HG03575 (cell line): Measurements from ENCODE around the gene MYLK.

Experiments used
- ATAC-seq: cut with Tn5 transposase; IDR thresholded peaks from one replicate; pipeline ENCODE4 v1.9.1; 2021; ENCODE audit not compliant: unreplicated experiment, insufficient number of reproducible peaks, low FRiP score; ENCODE audit errors: extremely low read depth

MYLK gene

DNA sequence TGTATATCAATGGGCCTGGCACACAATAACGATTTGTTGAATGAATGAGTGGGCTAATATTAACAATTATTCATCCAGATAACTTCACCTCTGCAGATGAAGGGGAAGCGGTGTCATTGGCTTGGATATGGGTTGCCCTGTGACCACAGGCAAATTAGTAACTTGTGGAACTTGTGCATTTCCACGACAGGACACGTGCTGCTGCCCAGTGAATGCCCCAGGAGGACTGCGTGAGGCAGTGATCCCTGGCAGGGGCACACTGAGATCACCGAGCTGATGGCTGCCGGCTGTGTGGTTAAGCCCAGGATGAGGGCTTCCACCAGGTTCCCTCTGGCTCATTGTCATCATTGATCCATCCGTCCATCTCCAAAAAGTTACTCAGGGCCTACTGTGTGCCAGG is 215.2 kb downstream of the MYLK start:
- no peak for ATAC-seq

DNA sequence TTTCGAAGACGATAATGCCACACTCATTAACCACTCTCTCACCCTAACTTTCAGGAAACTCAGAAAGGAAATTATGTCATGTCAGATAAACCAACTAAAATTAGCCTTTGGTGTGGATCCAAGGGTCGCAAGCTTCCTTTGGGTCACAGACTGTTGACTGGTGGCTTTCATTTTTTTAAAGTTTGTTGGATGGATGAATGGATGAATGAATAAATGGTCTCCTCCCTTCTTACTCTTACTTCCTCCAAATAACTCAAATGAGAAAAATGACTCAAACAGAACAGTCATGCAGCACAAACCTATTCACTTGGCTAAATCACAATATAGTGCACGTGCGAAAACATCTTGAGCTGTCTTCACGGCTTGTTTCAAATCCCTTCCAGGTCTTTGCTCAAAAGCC is 216.3 kb downstream of the MYLK start:
- no peak for ATAC-seq

DNA sequence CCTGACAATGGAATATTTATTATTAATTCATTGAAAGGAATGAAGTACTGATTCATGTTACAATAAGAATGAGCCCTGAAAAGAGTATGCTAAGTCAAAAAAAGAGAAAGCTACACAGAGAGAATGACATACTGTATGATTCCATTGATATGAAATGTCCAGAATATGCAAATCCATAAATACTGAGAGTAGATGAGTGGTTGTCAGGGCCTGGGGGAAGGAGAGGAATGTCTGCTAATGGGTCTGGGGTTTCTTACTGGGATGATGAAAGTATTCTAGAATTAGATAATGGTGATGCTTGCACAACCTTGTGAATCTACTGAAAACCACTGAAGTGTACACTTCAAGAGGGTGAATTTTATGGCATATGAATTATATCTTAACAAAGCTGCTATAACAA is 219.4 kb downstream of the MYLK start:
- no peak for ATAC-seq

DNA sequence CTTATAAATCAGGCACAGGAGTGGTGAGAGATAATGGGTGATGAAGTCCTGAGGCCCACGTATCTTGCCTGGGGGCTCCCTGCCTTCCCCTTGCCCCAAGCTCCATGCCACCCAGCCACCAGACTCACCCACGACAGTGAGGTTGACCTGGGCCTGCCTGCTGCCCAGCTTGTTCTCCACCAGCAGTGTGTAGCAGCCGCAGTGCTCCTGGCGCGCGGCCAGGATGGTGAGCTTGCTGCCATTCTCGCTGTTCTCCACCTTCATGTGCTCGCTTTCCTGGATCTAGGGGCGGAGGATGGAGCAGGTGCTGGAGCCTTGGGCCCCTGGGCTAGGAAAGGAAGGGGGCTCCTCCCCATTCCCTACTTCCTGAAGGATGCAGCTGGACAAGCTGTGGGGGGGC is 220.2 kb downstream of the MYLK start:
- no peak for ATAC-seq

DNA sequence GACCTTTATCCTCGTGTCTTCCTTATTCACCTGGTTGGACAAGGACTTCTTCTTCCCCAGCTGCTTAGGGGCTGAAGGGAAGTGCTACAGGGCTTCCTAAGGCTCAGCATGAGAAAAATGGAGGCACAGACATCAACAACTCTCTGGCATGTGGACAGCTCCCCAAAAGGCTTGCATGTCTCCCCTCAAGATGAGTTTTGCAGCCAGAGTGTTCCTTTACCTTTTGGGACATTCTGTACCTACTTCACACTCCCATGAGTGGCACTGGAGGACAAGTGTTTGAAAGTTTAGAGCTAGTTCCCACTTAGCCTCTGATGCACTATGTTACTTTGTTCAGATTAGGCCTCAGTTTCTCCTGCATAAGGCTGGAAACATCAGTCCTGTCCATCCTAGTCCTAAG is 222.2 kb downstream of the MYLK start:
- no peak for ATAC-seq

DNA sequence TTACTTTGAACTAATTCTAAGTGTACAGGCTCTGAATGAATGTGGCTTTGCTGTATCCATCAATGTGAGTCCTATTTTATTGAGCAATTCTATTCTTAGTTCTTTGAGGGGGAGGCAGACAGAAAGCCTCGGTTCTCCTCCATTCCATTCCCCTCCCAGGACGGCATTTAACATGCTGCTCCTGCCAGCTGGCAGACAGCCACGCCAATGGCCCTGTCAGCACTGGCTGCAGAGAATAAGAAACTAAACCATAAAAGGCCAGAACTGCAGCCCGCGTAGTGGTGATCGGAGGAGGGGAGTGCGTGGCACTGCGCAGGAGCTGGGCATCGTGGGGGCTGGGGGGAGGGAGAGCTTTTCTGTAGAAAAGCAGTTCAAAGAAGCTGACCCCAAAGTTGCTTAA is 223.2 kb downstream of the MYLK start:
- ATAC-seq, result no peak

DNA sequence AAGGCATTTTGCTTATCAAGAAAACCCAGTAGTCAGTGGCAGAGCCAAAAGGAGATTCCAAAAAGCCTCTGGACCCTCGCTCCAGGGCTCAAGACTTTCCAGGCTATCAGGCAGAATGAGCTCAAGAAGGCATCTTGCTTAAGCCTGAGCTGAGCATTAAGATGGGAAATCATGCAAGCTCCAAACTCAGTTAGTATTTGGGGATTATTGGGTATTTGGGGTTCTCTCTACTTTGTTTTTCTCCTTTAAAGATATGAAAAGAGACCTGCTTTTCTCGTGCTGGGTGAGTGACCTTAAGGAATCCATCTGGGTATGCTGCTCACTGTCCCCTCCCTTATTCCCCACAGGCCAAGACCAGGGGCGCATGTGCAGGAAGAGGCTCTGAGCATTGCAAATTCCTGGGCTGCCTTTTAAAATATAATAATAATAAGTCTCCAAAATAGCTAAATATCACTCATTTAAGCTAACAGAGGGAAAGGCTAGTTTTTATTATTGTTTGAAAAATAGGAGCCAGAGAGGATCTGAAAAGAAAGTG is 223.9 kb downstream of the MYLK start:
- ATAC-seq, result no peak

DNA sequence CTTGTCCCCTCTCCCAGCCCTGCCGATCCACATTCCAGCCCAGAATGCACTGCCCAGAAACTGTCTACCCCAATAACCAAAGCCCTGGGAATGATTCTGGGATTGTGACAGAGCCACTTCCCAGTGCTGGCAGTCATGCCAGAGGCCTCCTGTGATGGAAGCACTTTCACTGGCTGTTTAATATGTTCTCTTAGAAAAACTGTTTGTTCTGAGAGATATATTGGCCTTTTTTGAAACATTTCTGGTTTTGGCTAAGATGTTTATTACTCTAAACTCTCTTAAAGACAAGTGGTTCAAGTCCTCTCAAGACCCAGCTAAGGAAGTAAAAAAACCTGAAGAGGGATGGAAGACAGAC is 225.3 kb downstream of the MYLK start:
- no peak for ATAC-seq

DNA sequence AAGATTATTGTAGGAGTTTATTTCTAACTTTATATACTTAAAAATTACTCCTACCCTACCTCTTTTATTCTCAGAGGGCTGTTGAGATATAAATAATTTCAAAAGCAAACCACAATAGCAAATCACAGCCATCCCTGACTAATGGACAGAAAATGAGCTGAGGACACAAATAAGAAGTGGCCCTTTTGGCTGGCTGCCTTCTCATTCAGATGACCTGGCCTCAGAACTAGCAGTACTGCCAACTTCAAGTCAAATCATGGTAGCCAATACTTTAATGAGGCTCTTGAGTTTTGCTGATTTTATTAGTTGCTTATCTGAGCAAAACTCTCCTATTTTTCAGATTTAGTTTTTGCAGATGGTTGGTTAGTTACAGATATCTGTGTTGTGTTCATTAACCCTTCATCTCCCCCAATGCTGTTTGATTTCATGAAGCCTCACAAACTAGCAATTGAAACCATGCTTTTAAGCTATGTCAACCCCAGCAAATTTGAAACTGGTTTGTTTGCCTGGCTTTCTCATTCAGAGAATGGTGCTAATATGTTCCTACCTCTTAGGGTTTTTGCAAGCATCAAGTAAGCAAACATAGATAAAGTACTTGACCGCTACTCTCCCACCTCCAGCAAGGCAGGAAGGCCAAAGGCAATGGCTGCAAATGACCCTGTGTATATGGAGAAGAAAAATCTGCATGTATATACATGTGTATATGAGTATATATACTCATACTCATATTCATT is 225.8 kb downstream of the MYLK start:
- no peak for ATAC-seq

DNA sequence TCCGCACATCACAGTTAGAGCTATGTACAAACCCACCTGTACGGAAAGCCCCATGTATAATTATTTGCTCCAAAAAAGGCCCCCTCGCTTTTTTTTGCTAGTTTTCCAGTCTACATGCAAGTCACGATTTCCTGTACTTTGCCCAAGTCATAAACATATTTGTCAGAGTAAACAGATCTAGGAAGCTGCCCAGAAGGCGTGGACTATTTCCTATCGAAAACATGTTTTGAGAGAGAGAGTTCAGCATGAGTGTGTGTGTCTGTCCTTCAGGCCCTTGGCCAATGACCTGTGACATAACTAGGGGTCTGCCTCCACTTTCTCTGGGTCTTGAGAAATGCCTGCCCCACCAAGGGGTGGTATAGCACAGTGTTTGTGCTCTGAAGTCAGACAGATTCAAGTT is 226.6 kb downstream of the MYLK start:
- no peak for ATAC-seq

DNA sequence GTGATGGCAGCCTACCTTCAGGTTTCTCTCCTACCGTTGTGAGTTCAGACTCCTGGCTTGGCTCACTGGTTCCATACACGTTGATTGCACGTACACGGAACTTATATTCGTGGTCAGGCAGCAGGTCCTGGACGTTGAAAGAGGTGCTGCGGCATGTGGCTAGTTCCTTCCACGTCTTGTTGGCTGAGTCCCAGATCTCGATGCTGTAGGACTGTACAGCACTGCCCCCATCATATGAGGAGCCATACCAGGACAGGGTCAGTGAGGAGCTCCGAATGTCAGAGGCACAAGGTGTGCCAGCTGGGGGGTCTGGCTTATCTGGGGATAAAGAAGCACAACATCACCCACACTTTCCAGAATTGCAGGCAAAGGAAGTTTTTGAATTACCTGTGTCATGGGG is 227.0 kb downstream of the MYLK start:
- no peak for ATAC-seq

DNA sequence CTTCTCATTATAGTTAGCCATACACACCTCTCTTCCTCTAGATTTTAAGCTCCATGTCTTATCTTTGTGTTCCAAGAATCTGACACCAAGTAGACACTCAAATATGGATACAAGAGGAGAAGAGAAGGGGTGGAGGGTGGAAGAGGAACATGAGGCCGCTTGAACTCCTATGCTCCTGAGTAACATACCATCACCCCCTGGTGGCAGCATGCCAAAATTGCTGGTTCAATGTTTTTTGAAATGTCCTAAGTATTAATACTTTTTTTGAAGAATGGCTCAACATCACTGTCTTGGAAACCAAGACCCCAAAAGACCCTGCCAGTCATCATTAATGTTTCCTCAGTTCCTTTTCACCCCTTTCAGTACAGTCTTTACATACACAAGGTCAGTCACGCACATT is 227.4 kb downstream of the MYLK start:
- no peak for ATAC-seq

DNA sequence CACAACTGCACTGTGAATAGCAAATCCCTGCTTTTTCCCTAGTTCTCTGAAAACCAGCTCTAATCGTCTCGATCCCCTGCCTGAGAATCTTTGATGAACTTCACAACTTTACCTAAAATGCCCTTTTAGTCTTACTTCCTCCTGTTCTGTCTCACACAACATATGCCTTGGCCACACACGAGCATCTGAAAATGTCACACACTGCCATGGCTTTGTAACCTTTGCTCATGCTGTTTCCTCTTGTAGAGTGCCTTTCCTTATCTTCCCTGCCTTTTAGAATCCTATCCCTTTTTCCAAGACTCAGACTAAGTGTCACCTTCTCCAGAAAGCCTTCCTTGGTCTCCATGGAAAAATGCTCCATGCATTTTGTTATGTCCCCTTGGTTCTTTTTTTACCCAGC is 227.9 kb downstream of the MYLK start:
- ATAC-seq, result no peak

DNA sequence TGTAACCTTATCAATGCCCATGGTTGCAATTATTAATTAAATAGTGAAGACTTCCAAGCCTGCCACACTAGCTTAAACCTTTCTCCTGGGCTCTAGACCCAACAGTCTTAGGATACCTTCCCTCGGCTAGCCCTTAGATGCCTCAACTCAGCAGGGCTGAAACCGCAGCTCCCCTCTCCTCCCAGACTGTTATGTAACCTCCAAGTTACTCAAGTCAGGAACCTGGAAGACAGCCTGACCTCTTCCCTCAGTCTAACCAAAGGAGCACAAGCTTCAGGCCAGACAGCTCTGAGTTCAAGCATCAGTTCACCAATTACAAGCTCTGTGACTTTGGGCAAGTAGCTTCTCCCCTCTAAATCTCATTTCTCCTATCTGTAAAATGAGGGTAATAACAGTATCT is 228.7 kb downstream of the MYLK start:
- no peak for ATAC-seq

DNA sequence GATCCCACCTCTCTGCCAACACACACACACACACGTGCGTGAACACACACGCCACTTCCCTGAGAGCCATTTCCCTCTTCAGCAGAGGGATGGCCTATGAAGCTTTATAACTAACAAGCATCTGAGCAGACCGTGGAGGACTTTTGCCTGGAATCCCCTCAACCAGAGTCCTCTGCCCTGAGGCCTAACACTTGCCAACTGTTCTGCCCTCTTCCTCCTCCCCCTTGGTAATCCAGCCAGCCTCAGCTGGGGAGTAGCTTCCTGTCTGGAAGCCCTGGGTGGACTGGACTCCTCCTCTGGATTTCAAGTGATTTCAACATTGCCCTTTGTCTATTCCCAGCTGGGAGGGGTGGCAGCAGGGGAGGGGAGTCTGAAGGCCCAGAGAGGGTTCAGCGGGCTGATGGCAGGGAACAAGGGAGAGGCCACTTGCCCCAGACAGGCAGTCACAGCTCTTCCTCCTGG is 230.9 kb downstream of the MYLK start:
- no peak for ATAC-seq

DNA sequence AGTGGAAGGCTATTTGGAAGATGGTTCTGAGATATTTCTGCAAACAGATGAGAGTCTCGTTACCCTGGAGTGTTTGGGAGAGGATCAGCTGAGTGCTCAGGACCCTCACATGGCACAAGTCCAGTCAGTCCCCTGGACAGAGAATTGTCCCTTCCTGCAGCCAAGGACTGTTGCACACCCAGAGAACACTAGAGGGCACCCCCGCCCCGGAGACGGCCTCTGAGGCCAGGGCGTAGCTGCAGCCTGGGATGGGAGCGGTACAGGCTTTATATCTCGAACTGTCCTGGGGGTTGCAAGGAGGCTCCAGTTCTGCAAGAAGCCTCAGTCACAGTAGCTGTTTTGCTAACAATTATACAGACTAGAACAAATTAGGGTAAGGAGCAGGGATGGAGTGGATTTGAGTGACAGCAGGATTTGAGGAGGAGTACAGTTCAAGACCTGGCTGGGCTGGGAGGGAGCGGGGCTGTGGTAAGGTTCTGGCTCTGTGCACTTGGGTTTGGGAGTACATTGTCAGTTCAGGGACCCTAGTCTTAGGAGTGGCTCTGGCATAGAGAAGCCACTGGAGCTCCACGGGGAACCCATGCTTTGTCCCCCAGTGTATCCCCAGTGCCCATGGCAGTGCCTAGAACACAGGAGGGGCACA is 231.7 kb downstream of the MYLK start:
- ATAC-seq, result no peak

DNA sequence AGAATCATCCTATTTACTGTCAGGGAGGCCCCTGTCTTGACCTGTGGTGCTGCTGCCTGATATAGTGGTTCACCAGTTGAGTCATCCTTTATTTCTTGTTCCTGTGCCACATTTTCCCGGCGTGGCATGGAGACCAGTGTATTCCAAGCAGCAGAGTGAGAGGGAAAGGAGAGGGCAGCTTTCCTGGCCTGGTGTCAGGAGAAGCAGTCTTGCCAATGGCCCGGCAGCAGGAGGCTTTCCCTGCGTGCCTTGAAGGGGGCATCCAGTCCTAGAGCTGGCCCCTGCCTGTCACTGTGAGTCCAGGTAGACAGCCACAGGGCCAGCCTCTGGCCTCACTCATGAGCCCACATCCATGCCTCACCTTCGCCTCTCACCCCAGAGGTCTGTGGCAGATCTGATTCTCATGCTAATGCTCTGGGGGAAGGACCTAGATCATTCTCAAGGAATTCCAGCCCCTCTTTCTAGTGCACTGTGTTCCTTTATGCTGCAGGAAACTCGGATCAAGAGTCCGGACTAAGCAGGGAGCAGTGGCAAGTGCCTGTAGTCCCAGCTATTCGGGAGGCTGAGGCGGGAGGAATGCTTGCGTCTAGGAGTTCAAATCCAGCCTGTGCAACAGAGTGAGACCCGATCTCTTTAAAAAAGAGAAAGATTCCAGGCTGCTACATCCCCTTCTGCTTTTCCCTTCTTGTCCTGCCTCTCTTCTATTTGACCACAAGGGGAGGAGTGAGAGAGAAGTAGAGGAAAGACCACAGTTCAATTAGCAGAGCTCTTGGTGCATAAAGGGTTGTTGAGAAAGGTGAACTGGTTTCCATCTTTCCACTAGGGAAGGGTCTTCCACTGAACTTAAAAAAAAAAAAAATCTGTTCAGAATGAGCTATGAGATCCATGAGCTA is 232.4 kb downstream of the MYLK start:
- no peak for ATAC-seq

DNA sequence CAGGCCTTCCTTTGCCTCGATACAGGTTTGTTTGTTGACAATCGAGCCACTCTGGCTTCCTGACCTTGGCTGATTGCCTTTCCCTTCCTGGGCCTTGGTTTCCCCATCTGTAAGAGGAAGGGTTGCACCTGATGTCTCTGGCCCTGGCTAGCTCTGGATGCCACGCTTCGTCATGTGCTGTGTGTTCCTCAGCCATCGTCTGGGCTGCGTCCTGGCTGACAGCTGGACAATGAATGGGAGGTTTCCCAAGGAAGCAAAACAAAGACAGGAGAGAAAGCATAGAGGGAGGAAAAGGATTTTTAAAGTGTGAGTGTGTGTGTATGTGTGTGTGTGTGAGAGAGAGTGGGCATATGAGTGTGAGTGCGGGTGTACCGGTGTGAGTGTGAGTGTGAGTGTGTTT is 234.0 kb downstream of the MYLK start:
- no peak for ATAC-seq

DNA sequence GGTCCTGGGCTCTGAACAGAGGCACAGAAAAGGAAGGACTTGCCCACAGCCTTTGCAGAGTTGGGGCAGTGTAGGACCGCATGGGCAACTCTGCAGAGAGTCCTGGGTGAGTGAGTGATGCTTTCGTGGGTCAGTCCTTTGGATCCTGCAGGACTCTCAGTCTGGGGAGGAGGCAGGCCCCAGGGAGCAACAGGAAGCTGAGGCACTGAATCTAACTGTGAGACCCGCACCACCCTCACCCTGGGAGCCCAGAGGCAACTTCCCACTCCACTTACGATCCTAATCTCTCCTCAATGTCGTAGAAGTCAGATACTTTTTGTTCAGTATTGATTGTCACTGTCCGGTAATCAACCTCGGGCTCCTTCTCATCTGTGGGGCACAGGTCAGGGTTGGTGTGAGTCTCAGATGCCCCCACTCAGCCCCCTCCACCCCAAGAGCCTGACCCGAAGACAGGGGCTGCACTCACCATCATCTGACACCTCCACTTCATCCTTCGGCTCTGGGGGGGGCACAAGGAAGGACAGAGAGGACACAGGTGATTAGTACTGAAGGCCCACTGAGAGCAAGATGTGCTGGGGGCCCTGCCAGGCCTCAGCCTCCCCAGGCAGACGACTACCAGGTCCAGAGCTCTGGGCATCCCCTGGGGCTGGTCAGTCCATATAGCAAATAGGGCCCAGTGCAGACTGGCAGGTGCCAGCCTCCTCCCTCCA is 235.3 kb downstream of the MYLK start:
- ATAC-seq, result no peak
